ENCODE data around the gene TLE4. TPM values are rescaled to one million over a fixed set of nuclear protein-coding genes. Genes with fewer than 3 reads are reported as not detected.
"Not testable (repeated sequence)": the region's sequence is repeated elsewhere in the genome, so short reads cannot be mapped to it uniquely, and the experiment has no call there.

Gene TLE4
- total RNA-seq, 1 donor from 2014 or later = 10.3 TPM

DNA sequence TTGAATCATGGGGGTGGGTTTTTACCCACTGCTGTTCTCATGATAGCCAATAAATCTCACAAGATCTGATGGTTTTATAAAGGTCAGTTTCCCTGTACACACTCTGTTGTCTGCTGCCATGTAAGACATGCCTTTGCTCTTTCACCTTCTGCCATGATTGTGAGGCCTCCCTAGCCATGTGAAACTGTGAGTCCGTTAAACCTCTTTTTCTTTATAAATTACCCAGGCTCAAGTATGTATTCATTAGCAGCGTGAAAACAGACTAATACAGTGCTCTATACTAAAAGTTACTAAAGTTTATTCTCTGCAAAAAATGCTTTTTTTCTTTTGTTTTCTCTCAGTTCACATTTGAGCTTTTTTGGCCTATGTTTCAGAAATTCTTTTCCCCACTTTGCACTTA is 33.9 kb upstream of the TLE4 start:
- no peak for DNase-seq
- Histone ChIP-seq H3K4me1 (no peaks in the 10 kb centered on the region), H3K27me3 (ENCODE audit: low read depth) (no peaks in the 10 kb centered on the region), H3K9me3 (replicated peaks) (peaks cover 14% of the 10 kb centered on the region), H3K27ac (replicated peaks) (no peak overlapping the region), H3K4me3 (no peak overlapping the region), H3K36me3 (no peaks in the 10 kb centered on the region)
- TF ChIP-seq, protein P1, sequence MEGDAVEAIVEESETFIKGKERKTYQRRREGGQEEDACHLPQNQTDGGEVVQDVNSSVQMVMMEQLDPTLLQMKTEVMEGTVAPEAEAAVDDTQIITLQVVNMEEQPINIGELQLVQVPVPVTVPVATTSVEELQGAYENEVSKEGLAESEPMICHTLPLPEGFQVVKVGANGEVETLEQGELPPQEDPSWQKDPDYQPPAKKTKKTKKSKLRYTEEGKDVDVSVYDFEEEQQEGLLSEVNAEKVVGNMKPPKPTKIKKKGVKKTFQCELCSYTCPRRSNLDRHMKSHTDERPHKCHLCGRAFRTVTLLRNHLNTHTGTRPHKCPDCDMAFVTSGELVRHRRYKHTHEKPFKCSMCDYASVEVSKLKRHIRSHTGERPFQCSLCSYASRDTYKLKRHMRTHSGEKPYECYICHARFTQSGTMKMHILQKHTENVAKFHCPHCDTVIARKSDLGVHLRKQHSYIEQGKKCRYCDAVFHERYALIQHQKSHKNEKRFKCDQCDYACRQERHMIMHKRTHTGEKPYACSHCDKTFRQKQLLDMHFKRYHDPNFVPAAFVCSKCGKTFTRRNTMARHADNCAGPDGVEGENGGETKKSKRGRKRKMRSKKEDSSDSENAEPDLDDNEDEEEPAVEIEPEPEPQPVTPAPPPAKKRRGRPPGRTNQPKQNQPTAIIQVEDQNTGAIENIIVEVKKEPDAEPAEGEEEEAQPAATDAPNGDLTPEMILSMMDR (IDR thresholded peaks at IDR 0.05; ENCODE audit: borderline replicate concordance) = no peak
- intact Hi-C loops (cut with micrococcal nuclease) = no loop called here

DNA sequence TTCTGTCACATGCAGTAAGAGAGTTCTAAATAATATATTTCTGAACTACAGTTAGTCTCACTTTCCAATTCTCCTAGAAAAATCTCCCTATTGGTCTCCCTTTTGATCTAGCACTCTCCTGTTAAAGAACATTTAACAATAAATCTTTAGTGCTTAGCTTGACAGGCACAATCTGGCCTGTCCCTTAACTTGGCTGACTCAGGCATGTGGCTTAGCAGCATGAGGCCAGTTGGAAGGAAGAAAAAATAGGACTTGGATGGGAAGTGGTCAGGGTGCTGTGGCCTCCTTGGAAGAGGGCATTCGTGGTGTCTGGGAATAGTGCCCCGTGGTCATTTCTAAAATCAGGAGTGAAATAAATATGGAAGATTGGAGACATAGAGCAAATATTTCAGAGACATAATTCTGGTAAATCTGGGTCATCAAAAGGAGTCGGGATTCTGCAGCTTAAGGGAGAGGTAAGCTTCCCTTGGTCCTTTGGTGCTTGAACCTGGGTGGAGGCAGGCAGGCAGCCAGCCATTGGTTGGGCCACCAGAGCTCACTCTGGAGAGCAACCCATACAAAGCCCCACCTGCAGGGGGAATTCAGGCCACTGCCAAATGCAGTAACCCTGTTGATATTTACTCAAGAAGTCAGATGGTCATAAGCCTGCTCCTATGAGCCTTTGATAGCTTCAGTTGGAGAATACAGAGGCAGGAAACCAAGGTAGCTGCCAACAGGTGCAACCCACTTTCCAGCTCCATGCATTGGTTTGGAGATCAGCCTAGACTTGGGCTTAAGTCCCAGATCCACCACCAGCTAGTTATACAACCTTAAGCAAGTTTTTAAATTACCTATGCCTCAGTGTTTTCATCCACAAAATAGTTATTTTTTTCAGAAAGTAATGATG is 28.8 kb upstream of the TLE4 start:
- TF ChIP-seq, protein P1 (IDR thresholded peaks at IDR 0.05; ENCODE audit: borderline replicate concordance) = no peak
- no peaks in the 10 kb centered on the region for H3K9me3 ChIP-seq (replicated peaks)
- intact Hi-C loops (cut with micrococcal nuclease) = no loop called here

DNA sequence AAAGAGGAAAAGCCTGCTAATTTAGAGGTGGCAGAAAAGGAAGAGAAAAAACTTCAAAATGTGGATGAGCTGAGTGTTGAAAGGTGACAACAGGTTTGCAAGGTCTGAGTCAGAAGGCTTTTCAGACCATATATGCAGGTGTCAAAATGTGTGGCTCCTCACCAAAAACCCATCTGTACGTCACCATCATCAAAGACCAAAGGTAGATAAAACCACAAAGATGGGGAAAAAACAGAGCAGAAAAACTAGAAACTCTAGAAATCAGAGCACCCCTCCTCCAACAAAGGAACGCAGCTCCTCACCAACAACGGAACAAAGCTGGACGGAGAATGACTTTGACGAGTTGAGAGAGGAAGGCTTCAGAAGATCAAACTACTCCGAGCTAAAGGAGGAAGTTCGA is 27.4 kb upstream of the TLE4 start:
- H3K27me3 ChIP-seq (ENCODE audit: low read depth); H3K4me3 ChIP-seq; H3K4me1 ChIP-seq; H3K36me3 ChIP-seq; DNase-seq; H3K9me3 ChIP-seq (replicated peaks); H3K27ac ChIP-seq (replicated peaks); intact Hi-C loops (cut with micrococcal nuclease): not testable (repeated sequence)

More for the DNA sequence above, 28.8 kb upstream of the TLE4 start:
- no peaks in the 10 kb centered on the region for H3K4me1 ChIP-seq
- peaks cover 8% of the 10 kb centered on the region for H3K27me3 ChIP-seq (ENCODE audit: low read depth)
- H3K27ac ChIP-seq (replicated peaks) = no peak overlapping the region
- no peak overlapping the region for H3K4me3 ChIP-seq
- no peak for DNase-seq
- no peaks in the 10 kb centered on the region for H3K36me3 ChIP-seq

DNA sequence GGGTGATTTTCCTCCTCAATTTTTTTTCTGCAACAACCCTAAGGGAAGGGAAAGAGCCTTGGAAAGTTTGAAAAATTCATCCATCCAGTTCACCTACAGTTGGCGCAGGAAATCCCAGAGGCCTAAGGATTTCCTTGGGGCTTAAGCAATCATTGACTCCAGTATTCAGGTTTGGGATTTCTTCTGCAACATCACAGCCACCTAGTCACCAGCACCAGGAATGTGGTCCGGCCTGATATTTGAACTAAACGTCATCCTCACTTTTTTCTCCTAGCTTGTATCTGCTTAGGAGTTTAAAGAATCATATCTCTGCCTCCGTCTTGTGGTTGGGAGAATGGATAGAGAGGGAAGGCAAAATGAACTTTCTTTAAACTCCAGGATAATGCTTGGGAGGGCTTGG is 20.2 kb upstream of the TLE4 start:
- H3K9me3 ChIP-seq (replicated peaks) = peaks cover 23% of the 10 kb centered on the region
- H3K4me3 ChIP-seq = no peak overlapping the region
- no peaks in the 10 kb centered on the region for H3K27me3 ChIP-seq (ENCODE audit: low read depth)
- DNase-seq = no peak
- no peaks in the 10 kb centered on the region for H3K36me3 ChIP-seq
- H3K27ac ChIP-seq (replicated peaks) = no peak overlapping the region
- TF ChIP-seq, protein P1 (IDR thresholded peaks at IDR 0.05; ENCODE audit: borderline replicate concordance) = no peak
- intact Hi-C loops (cut with micrococcal nuclease) = no loop called here
- no peaks in the 10 kb centered on the region for H3K4me1 ChIP-seq

DNA sequence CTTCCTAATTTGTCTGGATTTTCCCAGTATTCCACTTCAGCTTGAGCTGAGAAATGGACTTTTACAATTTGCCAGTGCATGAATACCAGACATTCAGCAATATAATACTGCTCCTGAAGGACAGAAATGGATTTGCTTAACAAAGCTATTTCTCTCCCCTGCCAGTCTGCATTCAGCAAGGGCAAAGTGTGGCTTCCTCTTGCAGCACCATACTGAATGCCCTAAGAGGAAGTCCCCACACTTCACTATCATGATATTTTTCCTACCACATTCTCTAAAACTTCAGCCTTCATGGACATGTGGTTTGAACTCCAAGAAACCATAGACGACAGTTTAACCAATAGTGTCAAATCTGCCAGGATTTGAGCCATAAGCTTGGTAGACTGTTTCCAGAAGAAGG is 19.8 kb upstream of the TLE4 start:
- no peak for DNase-seq
- Histone ChIP-seq H3K4me3 (no peak overlapping the region), H3K27ac (replicated peaks) (no peak overlapping the region), H3K27me3 (ENCODE audit: low read depth) (no peaks in the 10 kb centered on the region), H3K36me3 (no peaks in the 10 kb centered on the region), H3K4me1 (no peaks in the 10 kb centered on the region), H3K9me3 (replicated peaks) (peaks cover 23% of the 10 kb centered on the region)
- intact Hi-C loops (cut with micrococcal nuclease) = no loop called here
- TF ChIP-seq, protein P1 (IDR thresholded peaks at IDR 0.05; ENCODE audit: borderline replicate concordance) = no peak

DNA sequence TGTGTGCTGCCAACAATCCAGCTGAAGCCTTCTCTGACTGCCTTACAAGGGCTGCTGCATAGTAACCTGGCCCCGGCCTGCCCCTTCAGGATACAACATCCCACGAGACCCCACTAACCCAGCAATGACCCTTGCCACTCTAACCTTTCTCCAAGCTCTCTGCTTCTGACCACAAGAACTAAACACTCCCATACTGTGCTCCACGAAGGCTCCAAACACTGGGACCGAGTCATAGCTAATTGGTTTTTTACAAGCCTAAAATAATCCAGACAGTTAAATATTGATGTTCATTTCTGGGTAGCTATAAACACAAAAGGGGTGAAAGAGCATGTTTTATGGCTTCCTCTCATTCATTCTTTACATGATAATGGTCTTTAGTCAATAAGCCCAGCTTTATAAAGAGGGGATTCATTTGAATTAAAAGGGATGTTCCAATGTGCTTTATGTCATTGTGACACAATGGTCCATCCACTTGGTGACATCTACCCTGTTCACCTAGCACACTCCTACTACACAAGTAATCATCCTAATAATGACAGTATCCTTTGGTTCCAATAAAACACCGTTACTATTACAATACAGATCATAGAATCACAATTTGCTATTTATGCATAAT is 16.2 kb upstream of the TLE4 start:
- peaks cover 7% of the 10 kb centered on the region for H3K9me3 ChIP-seq (replicated peaks)
- H3K36me3 ChIP-seq = no peaks in the 10 kb centered on the region
- TF ChIP-seq, protein P1 (IDR thresholded peaks at IDR 0.05; ENCODE audit: borderline replicate concordance) = no peak
- H3K27ac ChIP-seq (replicated peaks) = no peak overlapping the region
- intact Hi-C loops (cut with micrococcal nuclease) = no loop called here
- no peak for DNase-seq
- no peak overlapping the region for H3K4me3 ChIP-seq
- no peaks in the 10 kb centered on the region for H3K27me3 ChIP-seq (ENCODE audit: low read depth)
- no peaks in the 10 kb centered on the region for H3K4me1 ChIP-seq

Data from left ventricle myocardium inferior (tissue), 1 donor.